ENCODE data around the gene UTP15.

Gene UTP15

DNA sequence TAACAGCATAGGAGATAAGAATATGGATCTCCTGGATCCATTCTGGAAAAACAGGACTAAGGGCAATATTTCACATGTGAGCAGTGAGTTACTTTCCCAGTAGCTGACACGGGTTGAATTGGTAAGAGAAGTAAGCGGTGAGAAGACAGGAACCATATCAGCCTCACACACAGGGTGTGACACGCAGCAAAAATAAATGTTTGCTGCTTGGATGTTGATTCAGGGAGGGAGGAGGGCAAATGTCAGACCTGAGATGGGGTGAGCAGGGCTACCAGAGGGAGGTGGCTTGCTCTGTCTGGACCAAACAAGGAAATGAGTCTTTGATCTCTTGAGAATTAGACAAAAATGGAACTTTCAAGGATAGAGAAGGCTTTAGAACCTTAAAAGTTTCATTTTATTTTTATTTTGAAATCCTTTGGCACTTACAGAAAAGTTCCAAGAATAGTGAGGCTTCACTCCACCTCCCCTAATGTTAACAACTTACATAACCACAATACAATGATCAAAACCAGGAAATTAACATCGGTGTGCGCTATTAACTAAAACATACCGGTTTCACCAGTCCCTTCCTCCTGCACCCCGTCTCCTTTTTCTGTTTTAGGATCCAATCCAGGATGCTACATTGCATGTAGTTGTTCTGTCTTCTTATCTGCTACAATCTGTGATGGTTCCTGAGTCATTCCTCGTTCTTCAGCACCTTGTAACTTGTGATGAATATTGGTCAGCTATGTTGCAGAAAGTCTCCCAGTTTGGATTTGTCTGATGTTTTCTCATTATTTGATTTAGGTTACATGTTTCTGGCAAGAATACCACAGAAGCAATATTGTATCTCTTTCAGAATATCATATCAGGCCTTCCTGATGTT lies 39.9 kb downstream of the UTP15 start:
- DNase-seq (ENCODE audit: low read depth) = peak; percentile 44
- TF ChIP-seq, protein P1, sequence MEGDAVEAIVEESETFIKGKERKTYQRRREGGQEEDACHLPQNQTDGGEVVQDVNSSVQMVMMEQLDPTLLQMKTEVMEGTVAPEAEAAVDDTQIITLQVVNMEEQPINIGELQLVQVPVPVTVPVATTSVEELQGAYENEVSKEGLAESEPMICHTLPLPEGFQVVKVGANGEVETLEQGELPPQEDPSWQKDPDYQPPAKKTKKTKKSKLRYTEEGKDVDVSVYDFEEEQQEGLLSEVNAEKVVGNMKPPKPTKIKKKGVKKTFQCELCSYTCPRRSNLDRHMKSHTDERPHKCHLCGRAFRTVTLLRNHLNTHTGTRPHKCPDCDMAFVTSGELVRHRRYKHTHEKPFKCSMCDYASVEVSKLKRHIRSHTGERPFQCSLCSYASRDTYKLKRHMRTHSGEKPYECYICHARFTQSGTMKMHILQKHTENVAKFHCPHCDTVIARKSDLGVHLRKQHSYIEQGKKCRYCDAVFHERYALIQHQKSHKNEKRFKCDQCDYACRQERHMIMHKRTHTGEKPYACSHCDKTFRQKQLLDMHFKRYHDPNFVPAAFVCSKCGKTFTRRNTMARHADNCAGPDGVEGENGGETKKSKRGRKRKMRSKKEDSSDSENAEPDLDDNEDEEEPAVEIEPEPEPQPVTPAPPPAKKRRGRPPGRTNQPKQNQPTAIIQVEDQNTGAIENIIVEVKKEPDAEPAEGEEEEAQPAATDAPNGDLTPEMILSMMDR (IDR thresholded peaks at IDR 0.05; ENCODE audit: insufficient read depth, low read depth, low read length, missing control alignments) = no peak
- H3K4me3 ChIP-seq (ENCODE audit: low read length) = no peak overlapping the region

DNA sequence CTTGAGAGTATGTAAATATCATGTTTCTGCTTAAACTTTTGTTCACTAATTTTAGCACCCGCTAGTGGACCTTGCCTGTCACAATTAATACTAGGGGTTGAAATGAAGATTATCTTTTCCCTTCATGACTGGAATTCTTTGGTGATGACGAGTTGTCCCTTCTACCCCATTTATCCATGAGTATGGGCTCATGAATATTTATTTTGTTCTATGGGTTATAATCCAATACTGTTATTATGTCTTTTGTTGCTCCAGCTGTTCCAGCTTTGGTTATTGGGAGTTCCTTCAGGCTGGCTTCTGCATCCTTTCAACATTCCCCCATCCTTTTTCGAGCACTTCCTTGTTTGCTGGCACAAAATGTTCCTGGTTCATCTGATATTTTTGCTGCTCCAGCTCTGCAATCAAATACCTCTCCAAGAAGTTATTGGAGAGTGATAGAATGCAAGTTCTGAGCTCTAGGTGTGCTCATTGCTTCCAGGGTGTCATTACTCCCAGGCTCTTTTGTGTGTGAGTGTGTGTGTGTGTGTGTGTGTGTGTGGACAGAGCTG lies 40.7 kb downstream of the UTP15 start:
- H3K4me3 ChIP-seq (ENCODE audit: low read length) = no peak overlapping the region
- TF ChIP-seq, protein P1 (IDR thresholded peaks at IDR 0.05; ENCODE audit: insufficient read depth, low read depth, low read length, missing control alignments) = no peak

DNA sequence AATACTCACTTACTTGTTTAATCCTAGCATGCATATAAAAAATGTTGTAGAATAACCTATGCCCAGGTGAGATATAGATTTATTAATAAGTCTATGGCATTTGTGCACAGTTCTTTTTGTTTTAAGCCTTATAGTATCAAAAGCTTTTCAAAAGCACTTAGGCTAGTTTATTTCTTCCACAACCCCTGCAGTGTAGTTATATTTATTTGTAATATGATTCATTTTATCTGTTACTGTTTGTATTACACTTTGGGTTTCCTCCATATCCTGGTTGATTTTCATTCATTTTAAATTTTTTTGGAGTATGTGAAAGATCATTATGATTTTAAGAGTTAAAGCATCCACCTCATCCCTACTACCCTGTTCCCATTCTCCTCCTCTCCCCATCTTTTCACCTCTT lies 41.7 kb downstream of the UTP15 start:
- no peak for DNase-seq (ENCODE audit: low read depth)
- H3K4me3 ChIP-seq (ENCODE audit: low read length) = no peak overlapping the region
- TF ChIP-seq, protein P1 (IDR thresholded peaks at IDR 0.05; ENCODE audit: insufficient read depth, low read depth, low read length, missing control alignments) = no peak

More for the DNA sequence above, 40.7 kb downstream of the UTP15 start:
- no peak for DNase-seq (ENCODE audit: low read depth)

DNA sequence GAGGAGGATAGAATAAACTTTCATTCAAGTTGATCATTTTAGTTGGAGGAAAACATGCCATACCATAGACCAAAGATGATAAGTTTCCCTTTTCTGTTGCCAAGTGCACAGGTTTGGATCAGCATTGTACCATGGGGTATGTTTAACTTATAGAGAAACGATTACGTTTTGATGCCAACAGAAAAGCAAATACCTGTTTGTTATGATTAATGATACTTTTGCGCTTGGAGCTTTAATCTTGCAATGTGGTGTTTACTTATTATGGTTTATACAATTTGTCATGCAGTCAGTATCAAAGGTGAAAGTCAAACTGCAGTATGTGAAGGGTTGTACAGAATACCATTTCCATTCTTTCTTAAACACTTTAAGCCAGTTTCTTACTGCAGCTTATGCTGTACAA lies 47.3 kb downstream of the UTP15 start:
- no peak overlapping the region for H3K4me3 ChIP-seq (ENCODE audit: low read length)
- TF ChIP-seq, protein P1 (IDR thresholded peaks at IDR 0.05; ENCODE audit: insufficient read depth, low read depth, low read length, missing control alignments) = no peak
- no peak for DNase-seq (ENCODE audit: low read depth)

DNA sequence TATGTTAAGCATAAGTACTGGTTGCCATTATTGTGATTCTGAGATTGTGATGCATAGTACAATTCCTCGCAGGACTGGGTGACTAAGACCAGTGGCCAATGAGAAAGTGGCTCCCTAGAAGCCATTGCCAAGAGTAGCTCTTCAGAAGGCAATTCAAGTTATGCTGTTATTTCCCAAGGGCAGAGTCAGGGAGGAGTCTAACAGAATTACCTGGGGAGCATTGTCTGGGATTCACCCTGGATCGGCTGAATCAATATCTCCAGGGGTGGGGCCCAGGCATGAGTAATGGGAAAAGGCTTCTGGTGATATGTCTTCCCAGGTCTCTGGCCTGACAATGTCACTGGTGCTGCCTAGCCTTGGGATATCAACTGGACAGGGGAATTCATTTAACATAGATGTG lies 49.5 kb downstream of the UTP15 start:
- no peak overlapping the region for H3K4me3 ChIP-seq (ENCODE audit: low read length)
- TF ChIP-seq, protein P1 (IDR thresholded peaks at IDR 0.05; ENCODE audit: insufficient read depth, low read depth, low read length, missing control alignments) = no peak
- DNase-seq (ENCODE audit: low read depth) = peak; percentile 98

DNA sequence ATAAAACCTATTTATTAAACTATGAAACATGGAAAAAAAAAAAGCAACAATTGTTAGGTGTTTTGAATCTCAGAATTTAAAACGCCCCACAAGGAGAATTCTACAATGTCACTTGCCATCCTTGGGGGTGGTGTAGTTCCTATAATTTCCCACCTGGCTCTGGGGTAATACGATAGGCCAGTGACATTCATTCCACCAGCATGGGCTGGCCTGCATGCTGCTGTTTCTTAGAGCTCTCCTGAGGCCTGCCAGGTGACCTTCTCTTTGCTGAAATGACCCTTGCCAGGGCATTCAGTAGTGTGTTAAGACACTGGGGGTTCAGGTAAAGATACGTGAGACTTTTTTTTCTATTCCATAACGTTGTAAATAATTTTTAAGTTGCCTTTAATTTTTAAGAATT lies 50.4 kb downstream of the UTP15 start:
- DNase-seq (ENCODE audit: low read depth) = no peak
- TF ChIP-seq, protein P1 (IDR thresholded peaks at IDR 0.05; ENCODE audit: insufficient read depth, low read depth, low read length, missing control alignments) = no peak
- H3K4me3 ChIP-seq (ENCODE audit: low read length) = no peak overlapping the region

All from epithelial cell of esophagus (primary cell).